ENCODE measurements around the gene TRIM33.

- TF ChIP-seq CTCF (IDR thresholded peaks at IDR 0.05; ENCODE audit: extremely low read depth in 1 of 2, insufficient read depth in 1 of 2, low read depth in 1 of 2, low read length in 2 of 2) (no peak), POLR2AphosphoS5 (IDR thresholded peaks at IDR 0.05; ENCODE audit: insufficient read depth, low read depth, low read length) (no peak), MYC (IDR thresholded peaks at IDR 0.05; ENCODE audit: low read depth, low read length) (no peak), POLR2A (IDR thresholded peaks at IDR 0.05; ENCODE audit: low read depth, low read length) (no peak), EZH2 (IDR thresholded peaks at IDR 0.05; ENCODE audit: borderline replicate concordance, low read depth, low read length, severe bottlenecking) (no peak)
- TF ChIP-seq, protein P1, sequence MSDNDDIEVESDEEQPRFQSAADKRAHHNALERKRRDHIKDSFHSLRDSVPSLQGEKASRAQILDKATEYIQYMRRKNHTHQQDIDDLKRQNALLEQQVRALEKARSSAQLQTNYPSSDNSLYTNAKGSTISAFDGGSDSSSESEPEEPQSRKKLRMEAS (IDR thresholded peaks at IDR 0.05; ENCODE audit: insufficient read depth, insufficient read length): no peak
Observed at GRCh38 chr1:114349891-114350605, 161.0 kb downstream of the TRIM33 start.

All from endothelial cell of umbilical vein (primary cell).